Embryonic facial prominence (tissue), 1 donor: ENCODE results near the gene SPRED3.
"Not testable (repeated sequence)": the region's sequence is repeated elsewhere in the genome, so short reads cannot be mapped to it uniquely, and the experiment has no call there.

Experiments used
- DNase-seq: peaks from one replicate; pipeline ENCODE4 v3.0.0-alpha.2; 2016; ENCODE audit errors: extremely low spot score

Gene SPRED3

GRCh38 chr19:38420935-38421334 is 32.4 kb downstream of the SPRED3 start:
- no peak for DNase-seq

DNA sequence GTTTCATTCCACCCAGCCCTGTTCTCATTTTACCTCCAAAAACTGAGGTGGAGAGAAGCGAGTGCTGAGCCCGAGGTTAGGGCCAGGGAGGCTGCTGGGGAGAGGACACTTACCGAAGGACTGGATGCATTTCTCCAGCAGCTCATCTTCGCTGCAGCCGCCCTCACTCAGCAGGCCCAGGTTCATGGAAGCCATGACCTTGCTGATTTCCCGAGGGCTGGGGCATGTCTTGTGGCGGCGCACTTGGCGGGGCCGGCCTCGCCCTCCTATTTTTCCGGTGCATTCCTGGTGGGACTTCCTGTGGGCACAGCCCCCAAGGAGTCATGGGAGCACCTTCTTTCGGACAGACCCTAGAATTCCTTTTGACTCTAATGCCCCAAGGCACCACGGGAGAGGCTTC is 33.4 kb downstream of the SPRED3 start:
- DNase-seq, result no peak

DNA sequence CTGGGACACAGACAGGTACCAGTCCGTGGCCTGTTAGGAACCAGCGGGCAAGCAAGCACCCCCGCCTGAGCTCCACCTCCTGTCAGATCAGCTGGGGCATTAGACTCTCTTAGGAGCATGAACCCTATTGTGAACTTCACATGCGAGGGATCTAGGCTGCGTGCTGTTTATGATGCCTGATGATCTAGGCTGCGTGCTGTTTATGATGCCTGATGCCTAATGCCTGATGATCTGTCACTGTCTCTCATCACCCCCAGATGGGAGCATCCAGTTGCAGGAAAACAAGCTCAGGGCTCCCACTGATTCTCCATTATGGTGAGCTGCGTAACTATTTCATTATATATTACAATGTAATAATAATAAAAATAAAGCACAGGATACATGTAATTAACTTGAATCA is 33.9 kb downstream of the SPRED3 start:
- no peak for DNase-seq

- no peak for DNase-seq
These were observed 35.8 kb downstream of the SPRED3 start for GRCh38 chr19:38424272-38424671.

DNA sequence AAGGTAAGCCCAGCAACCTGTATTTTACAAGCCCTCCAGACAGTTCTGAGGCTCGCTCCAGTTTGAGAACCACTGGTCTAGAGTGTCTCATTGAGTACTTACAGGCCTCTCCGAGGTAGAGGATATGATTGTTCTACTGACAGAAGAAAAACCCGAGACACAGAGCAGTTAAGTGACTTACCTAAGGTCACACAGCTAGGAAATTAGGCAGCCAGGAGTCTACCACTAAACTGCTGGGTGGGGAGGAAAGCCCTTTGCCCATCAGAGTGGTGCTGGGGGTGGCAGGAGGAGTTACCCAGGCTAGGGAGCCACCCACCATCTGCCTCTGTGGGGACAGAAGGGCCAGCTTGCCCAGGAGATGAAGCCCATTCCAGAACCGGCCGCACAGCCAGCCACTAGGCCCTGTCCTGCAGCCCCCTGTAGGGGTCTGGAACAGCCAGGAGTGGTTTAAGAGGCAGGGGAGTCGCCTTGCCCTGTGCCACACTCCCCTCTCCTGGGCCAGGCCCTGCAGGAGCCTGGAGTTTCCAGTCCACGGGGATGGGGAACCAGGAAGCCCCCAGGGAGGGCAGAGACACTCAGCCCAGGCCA is 36.8 kb downstream of the SPRED3 start:
- no peak for DNase-seq

DNA sequence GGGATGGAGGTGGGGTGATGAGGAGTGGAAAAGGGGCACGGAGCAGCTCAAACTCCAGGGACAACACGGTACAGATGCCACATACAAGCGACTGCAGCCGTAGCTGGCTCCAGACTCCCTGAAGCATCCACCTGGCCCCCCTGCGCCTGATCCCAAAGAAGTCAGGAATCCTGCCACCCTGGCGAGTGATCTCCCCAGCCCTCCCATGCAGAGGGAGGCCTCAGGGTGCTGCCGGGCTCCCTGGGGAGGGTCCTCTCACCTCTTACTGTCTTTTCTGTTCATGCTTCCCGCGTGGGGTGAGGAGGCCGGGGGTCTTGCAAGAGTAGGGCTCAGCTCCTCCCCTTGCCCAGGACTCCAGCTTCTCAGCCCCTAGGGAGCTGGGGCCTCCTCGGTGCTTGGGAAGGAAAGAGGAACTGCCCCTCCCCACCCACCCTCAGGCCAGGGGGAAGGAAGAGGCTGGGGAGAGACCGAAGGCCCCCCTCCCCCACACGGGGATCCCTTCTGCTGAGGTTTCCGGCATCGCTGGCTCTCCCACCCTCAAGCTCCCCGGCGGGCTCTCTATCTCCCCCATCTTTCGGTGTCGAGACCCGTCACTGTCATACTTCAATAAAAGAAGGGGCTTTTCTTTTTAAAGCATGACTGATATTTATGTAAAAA is 37.4 kb downstream of the SPRED3 start, which contains the start of gene RASGRP4:
RASGRP4 (minus strand) TSS at position 410 of the 657 bp plus-strand sequence; CDS start at position 282, 128 bp downstream.
- no peak for DNase-seq

- DNase-seq, result not testable (repeated sequence)
These were observed 38.7 kb downstream of the SPRED3 start for GRCh38 chr19:38427035-38427677.

- DNase-seq, result no peak
These were observed 40.7 kb downstream of the SPRED3 start for GRCh38 chr19:38429055-38429810.

GRCh38 chr19:38429811-38430156 is 41.3 kb downstream of the SPRED3 start:
- DNase-seq, result no peak

- DNase-seq, result no peak
These were observed 42.4 kb downstream of the SPRED3 start for GRCh38 chr19:38430931-38431330.

GRCh38 chr19:38433268-38433733 is 44.8 kb downstream of the SPRED3 start, which contains the start of gene RYR1:
RYR1 (plus strand) TSS chr19:38433691; CDS start chr19:38433830, 139 bp downstream.
- DNase-seq, result no peak

DNA sequence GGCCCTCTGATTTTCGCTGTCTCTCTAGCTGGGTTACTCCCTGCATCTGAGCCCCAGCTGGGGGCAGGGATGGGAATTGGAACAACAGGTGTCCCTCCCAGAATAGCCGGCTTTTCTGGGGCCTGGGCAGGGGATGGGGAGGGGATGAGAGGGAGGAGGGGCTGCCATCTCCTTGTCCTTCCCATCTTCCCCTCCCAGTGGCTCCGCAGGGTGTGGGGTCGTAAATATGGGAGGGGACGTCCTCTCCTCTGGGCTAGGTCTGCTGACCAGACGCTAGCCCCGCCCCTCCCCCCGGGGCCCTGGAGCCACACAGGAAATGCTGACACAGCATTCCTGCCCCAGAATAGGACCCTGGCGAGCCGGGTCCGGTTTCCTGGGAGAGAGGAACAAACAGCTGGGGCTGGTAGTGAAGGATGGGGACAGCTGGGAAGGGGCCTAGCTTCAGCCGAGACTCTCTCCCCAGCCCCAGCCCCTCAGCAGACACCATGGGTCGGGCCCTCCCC is 46.1 kb downstream of the SPRED3 start:
- no peak for DNase-seq

DNA sequence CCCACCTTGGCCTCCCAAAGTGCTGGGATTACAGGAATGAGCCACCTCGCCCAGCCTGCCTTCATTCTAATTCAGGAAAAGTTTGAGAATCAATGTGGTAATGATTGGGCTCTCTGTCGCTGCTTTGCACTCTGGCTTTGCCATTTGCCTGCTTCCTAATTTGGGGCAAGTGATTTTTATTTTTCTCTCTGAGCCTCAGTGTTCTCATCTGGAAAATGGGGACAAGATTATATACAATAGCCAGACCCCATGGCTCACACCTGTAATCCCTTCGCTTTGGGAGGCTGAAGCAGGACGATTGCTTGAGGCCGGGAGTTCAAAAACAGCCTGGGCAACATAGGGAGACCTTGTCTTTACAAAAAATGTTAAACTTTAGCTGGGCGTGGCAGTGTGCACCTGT is 48.8 kb downstream of the SPRED3 start:
- no peak for DNase-seq

GRCh38 chr19:38437917-38438316 is 49.4 kb downstream of the SPRED3 start:
- no peak for DNase-seq

- no peak for DNase-seq
These were observed 52.1 kb downstream of the SPRED3 start for GRCh38 chr19:38440592-38440991.

GRCh38 chr19:38441657-38442348 is 53.3 kb downstream of the SPRED3 start:
- DNase-seq, result no peak

DNA sequence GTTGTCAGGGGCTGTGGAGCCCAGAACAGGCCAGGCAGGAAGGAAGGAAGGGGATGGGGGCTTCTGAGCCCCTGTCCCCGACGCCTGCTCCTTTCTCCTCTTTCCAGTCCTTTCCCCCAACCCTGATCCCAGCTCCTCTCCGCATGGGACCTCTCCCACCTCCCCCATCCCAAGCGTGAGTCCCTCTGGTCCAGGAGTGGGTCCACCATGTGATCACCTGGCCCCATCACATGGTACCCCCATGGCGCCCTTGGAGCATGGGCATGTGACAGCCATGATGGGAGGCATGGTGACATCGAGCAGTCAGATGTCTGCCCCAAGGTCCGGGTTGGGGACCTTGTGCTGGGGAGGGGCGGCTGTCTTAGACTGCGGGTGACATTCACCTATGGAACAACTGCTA is 54.2 kb downstream of the SPRED3 start:
- DNase-seq, result no peak

GRCh38 chr19:38443458-38443999 is 55.0 kb downstream of the SPRED3 start:
- no peak for DNase-seq

DNA sequence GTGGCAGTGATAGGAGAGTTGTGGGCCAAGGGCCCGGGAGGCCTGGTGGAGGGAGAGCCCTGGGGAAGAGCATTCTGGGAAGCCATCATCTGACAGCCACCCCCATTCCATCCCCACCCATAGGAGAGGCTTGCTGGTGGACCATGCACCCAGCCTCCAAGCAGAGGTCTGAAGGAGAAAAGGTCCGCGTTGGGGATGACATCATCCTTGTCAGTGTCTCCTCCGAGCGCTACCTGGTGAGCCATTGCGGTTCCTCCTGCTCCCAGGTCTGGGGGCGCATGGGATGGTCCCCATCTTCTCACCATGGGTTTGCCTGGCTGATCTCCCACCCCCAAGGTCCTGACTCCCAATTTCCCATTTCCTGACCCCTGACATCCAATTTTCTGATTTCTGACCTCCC is 55.5 kb downstream of the SPRED3 start:
- DNase-seq, result no peak

- no peak for DNase-seq
These were observed 56.9 kb downstream of the SPRED3 start for GRCh38 chr19:38445362-38445761.

GRCh38 chr19:38448225-38448624 is 59.7 kb downstream of the SPRED3 start:
- DNase-seq, result no peak
